ENCODE measurements around the gene CNTNAP2.

DNA sequence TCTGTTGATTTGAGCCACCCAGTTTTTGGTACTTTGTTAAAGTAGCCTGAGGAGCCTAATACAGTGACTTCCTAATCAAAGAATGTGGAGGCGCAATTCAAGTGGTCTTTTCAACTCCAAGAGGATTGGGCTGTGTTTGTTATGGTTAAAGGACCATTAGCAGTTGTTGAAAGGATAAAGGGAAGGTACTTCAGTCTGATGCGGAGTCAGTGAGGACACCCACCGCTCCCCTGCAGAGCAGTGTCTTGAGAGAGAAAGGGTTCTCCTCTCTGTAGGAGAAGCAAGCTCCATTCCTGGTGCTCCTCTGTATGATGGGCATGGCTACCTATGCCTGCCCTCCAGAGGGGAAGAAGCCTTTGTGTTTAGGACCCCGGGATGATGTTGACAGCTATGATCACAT is 1883.4 kb downstream of the CNTNAP2 start:
- TF ChIP-seq CTCF (IDR thresholded peaks at IDR 0.05) (no peak), POLR2A (IDR thresholded peaks at IDR 0.05) (no peak)
